ENCODE data around the gene ELMOD3. TPM values are rescaled to one million over a fixed set of nuclear protein-coding genes. Genes with fewer than 3 reads are reported as not detected.
"Not testable (repeated sequence)": the region's sequence is repeated elsewhere in the genome, so short reads cannot be mapped to it uniquely, and the experiment has no call there.

ELMOD3 gene
- total RNA-seq, 1 experiment from 2014 or later = 22.6 TPM

DNA sequence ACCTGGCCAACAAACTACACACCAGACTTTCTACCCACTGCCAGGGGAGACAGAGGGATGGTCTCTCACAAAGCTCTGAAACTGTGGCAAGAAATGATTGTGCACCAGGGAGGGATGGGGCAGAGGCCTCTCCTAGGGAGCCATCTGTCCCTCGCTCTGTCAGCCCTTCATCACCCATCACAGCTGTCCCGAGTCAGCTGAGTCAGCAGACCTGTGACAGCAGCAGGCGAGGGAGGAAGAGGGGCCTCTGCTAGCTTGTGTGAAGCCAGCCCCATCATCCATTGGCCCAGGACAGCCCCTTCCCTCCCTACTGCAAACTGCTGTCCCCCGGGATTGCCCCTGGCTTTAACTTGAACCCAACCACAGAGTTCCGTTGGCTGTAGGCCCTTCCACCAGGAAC lies 69.0 kb downstream of the ELMOD3 start:
- peak; percentile 80 for DNase-seq (ENCODE audit: low read depth)

DNA sequence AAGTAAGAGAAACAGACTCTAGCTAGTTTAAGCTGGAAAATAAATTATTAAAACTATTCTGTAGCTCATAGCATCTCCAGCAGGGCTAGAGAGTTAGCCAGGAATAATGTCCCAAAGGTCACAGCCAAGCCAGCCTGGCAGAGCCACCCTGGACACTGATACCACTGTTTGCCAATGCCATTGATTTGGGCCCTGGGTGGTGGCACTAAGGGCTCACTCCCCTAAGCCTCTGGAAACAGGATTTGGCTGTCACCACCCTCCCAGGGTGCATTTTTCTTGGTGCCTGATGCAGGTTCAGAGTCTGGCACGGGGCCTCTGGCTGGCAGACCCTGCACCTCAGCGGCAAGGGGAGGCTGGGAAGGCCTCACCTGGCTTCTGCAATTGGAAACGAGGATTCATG lies 71.0 kb downstream of the ELMOD3 start:
- no peak for DNase-seq (ENCODE audit: low read depth)

DNA sequence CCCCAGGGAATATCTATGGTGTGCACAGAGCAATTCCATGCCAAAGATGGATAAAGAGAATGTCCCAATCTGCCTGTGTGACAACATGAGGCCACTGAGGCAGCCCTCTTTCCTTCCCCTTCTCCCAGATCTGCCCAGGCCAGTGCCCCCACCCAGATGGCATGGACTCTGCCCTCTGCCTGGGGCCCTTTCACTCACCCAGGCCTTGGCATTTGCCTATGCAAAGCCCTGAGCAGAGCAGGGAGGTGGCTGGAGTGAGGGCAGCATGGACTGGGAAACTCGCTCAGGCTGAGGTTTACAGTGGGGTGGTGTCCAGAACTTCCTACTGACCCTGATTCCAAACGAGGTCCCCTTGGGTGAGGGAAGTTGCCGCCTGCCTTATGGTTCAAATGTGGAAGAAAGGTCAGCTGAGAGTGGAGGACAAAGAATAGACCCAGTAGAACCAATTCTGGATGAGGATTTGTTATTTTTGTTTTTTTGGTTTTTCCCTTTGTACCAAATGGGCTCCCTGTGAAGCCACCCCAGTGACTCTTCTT lies 72.8 kb downstream of the ELMOD3 start:
- DNase-seq (ENCODE audit: low read depth) = no peak

DNA sequence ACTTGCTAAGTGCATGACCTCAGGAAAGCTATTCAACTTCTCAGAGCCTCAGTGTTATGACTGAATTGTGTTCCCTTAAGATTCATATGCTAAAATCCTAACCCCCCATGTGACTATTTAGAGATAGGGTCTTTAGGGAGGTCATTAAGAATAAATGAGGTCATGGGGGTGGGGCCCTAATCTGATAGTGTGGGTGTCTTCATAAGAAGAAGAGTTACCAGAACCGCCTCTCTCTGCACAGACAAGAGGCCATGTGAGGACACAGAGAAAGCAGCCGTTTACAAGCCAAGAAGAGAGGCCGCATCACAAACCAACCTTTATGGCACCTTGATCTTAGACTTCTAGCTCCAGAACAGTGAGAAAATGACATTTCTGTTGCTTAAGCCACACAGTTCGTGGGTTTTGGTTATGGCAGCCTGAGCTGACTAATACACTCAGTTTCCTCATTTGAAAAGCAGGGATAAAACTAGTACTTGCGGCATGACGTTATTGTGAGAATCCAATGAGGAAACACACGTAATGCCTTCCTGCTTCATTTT lies 73.8 kb downstream of the ELMOD3 start:
- DNase-seq (ENCODE audit: low read depth) = no peak

DNA sequence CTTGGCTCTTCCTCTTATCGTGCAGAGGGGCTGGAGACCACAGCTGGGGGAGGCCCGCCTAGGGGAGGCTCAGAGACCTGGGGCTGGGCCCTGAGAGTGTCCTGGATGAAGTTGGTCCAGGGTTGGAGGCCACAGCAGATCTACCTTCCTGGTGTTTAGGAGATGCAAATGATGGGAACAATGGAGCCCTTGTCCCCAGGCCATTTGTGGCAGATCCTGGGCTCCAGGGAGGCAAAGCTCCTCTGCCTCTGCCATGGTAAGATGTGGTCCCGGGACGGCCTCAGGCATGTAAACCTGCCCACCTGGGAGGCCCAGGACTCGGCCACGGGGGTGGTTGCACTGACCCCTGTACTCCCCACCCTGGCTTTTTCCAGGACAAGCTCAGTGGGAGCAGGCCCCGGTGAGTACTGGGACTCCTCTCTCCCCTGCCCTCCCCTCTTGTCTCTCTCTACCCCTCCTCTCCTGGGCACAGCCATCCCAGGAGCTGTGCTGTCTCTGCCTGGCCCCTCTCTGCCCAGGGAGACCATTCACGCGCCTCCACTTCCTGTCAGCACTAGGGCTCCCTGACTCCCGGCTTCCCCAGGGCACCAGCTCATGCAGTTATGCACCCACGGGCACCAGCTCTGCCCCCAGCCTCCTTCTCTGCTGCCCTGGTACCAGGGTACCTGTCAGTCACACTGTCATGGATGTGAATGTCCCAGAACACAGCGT lies 74.8 kb downstream of the ELMOD3 start:
- DNase-seq (ENCODE audit: low read depth) = no peak

DNA sequence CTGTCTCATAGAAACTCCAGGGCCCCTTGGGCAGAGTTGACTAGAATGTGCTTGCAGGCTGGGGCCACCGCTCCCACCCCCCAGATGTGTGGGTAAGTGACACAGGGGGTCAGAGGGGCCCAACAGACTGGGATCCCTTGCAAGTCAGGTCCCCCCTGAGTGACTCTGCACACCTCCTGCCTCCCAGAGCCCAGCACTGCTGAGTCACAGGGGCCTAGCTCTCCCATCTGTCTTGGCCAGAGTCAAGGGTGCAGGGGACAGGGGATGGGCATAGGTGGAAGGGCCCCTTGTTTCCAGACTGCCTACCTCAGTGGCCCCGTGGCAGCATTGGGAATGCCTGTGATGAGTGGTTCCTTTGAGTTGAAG lies 75.3 kb downstream of the ELMOD3 start:
- DNase-seq (ENCODE audit: low read depth) = no peak

DNA sequence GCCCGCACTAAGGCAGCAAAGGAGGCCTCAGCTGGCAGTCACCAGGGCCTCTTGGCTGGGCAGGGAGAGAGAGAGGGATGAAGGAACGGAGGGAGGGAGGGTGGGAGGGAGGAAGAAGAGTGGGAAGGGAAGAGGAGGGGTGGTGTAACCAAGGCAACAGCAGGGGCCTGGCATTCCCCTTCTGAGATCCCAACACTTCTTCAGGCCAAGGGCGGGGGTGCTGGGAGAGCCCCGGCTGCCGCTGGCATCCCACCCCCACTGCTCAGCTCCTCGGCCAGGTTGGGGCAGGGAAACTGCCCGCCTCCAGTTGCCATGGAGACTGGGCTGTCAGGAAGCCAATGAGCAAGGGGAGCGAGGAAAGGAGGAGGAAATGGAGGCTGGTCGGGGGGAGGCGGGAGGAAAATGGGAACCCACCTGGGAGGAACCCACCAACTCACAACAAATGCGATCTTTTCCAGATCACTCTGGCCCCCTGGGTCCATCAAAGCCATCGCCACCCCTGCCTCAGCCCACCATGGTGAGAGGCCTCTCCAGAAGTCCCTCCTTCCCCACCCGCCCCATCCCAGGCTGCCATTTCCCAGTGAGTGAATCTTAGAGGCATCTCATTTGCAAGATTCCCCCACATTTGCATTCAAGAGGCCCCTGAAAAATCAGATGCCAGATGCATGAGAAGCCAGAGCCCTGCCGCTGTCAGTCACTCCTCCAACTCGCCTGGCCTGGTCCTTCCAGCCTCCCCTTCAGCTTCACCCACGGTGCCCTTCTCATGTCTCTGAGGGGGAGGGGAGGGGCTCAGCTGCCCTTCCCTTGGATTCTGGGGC lies 76.4 kb downstream of the ELMOD3 start:
- peak; percentile 93 for DNase-seq (ENCODE audit: low read depth)

DNA sequence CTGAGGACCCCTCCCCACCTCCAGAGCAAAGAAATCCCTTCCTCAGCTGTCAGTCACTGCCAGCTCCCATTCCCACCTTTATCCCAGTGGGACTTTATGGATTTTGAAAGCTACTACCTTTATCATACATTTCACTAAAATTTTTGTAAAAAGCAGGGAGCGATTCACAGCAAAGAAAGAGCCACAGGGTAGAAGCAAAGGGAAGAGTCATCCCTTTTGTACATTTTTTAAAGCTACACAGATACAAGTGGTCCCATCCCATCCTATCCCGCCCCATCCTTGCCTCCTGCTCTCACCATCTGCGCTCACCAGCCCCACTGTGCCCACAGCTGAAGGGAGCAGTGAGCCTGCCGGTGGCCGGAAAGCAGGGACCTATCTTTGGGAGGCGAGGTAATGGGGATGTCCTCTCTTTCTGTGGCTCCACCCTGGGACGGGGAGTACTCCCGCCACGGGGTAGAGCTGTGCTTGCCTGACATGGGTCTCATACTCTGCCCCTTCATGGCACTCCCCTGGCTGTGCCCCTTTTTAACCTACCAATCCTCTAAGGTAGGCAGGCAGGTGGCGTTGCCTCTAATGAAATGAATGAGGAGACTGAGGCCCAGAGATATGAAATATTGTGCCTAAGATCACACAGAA lies 77.1 kb downstream of the ELMOD3 start:
- peak; percentile 78 for DNase-seq (ENCODE audit: low read depth)

DNA sequence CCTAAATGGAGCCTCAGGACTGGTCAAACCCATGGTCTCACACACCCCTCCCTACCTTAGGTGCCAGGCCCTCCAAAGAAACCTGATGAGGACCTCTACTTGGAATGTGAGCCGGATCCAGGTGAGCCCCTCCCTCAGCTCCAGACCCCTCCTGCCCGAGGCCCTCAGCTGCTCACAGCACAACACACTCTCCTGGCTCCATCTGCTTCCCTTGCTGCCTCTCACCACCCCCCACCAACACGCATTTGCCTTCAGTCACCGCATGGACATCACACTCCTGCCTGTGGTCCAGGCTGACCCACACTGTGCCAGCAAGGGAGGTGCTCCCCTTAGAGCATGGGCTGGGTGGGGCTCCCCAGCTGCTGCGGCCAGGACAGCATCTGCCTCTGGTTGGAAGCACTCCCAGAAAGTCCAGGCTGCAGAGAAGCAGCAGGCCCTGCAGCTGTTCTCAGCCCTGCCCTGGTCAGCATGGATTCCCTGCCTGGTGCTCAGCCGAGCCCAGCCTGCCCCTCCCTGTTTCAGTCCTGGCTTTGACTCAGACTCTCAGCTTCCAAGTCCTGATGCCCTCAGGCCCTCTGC lies 79.0 kb downstream of the ELMOD3 start:
- DNase-seq (ENCODE audit: low read depth) = peak; percentile 100

DNA sequence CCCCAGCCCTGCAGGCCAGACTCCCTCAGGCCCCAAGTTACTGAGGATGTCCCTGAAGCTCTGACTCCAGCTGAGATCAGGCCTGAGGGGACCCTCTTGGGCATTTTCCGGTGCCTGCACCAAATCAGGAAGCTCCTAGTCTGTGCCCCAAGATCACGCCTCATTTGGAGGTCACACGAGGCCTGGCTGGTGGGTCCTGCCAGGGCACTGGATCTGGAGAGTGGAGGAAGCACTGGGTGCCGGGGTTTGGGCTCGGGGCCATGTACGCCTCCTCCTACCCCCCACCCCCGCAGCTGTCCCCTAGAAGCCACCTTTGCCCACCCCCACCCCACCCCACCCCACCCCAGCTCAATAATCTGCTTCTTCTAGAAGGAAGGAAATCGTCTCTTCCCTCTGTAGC lies 80.1 kb downstream of the ELMOD3 start:
- no peak for DNase-seq (ENCODE audit: low read depth)

DNA sequence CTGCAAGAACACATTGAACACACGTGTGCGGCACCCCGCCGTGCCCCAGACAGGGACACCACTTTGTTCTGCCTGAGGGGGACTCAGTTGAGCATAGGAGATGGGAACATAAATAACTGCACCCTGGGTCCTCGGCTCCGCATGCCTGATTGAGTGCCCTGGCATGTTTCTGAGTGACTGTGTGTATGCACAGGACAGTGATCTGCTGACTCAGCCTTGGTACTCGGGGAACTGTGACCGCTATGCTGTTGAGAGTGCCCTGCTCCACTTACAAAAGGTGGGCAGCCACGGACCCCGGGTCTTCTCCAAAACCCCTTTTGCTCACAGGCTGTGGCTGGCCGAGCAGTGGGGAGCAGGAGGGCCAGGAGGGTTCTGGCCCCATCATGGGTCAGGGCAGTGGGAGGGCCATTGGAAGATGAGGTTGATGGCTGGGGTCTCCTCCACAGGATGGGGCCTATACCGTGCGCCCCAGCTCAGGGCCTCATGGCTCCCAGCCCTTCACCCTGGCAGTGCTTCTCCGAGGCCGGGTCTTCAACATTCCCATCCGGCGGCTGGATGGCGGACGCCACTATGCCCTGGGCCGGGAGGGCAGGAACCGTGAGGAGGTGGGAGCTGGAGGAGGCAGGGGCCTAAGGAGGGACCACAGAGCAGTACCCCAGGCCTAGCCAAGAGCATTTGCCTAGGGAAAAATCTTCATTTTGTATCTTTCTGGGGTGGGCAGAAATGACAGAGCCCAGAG lies 80.8 kb downstream of the ELMOD3 start:
- no peak for DNase-seq (ENCODE audit: low read depth)

DNA sequence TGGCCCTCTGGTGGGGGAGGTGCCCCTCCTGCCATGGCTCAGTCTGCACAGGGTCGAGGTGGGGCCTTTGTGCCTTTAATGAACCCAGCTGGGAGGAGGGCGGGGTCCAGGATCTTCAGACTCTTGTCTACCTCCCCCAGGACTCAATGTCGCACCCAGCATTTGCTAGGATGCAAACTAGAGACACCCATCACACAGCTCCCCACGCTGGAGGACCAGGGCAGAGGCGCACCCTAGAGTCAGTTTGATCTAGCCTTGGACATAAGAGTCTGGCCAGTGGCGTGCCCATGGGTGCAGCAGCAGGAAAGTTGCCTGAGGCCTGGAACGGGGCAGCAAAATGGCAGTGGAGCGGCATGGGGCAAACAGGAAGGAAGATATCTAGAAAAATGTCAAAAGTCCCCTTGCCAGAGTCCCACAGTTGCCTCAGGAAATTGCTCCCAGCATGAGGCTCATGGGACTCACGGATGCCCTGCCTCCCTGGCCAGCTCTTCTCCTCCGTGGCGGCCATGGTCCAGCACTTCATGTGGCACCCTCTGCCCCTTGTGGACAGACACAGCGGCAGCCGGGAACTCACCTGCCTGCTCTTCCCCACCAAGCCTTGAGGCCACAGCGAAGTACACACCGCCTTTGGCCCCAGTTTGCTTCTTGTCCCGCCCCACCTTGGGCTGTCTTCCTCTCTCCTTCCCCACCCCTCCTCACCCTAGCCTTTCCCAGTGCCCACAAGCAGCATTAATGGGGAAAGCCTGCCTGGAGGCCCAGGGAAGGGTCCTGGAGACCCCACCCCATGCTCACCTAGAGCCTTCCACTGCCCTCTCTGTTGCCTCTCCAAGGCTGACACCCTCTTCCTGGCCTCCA lies 81.6 kb downstream of the ELMOD3 start:
- peak; percentile 46 for DNase-seq (ENCODE audit: low read depth)

DNA sequence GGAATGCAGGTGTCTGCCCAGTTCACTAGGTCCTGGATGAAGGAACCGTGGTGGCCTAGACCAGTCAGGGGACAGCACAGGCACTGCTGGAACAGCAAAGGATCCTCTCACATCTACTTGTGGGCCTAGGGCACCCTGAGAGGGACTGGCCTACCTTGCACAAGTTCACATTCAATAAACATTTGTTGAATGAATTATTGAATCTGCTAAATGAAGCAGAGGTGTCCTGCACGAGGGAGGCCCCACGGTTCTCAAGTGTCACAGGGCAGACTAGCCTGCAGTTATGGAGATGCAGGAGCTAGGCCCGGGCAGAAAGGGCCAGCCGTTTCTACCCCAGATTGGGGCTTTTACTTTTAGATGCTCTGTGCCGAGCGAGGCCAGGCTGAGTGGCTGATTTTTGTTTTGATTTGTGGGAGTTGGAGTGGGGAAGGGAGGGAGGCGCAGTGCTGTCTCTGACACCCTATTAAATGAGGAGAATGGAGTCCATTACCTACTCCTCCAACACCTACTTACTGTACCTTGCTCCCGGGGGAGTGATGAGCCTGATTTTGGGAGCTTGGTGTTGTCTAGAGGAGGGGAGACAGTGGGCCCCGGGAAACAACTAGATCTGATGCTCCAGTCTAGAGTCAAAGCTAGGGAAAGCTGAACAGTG lies 82.4 kb downstream of the ELMOD3 start:
- DNase-seq (ENCODE audit: low read depth) = peak; percentile 48

DNA sequence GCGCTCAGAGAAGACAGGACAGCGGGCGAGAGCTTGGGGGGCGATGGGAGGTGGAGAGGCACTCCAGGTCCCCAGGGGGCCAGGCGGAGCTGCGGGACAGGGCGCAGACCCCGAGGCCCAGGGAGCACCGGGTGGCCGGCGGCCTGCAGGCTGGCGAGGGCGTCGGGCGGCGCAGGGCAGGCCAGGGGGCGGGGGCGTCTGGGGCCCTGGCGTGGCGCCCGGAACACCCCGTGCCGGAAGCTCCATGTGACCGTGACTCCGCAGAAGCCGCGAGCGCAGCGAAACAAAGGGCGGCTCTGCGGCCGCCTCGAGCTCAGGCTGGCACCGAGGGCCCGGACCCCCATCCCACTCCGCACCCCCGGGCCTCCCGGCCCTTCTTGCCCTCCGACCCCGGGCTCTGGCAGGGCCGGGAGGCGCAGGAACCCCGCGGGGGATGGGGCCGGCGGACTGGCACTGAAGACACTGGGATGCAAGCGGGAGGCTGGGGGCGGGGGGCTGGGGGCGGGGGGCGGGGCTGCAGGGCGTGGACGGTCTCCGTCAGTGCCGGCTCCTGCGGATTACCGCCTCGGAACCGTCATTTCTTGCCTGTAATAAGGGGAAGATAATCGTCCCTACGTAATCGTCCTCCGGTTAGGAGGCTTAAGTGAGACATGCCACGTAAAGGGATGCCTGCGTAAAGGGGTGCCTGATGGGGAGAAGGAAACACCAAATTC lies 83.1 kb downstream of the ELMOD3 start:
- peak; percentile 91 for DNase-seq (ENCODE audit: low read depth)

DNA sequence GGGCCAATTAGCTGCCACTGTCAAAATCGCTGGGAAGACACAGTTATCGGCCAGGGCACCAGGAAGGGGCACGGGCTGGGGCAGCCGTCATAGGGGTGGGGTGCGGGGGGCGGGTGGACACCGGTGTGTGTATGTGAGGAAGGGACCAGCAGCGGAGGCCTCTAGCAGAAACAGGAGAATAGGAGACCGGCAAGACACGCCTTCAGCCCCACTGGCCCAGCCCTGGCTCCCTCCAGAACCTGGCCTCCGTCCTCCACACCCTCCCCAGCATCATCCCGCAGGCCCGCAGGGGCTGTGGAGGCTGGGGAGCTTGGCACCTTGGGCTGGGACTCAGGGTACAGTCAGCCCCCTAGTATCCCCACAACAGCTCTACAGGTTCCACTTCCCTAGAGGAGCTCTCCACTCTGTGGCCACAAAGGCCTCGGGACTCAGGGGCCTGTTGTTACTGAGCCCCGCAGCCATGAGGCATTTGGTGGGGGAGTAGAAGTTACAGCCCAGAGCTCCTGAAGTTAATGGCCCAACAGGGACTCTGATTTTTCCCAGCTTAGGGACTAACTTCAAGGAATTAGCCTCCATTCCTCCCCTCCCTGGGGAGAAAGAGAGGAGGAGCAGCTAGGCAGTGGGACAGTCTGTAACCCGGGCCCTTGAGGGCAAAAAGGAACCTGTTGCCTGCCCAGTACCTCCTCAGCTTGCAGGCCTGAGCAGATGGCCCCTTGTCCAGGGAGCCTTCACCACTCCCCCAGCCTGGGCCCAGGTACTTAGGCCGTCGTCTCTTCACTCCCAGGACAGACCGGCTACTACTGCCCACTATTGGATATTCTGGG lies 83.8 kb downstream of the ELMOD3 start:
- DNase-seq (ENCODE audit: low read depth) = no peak

DNA sequence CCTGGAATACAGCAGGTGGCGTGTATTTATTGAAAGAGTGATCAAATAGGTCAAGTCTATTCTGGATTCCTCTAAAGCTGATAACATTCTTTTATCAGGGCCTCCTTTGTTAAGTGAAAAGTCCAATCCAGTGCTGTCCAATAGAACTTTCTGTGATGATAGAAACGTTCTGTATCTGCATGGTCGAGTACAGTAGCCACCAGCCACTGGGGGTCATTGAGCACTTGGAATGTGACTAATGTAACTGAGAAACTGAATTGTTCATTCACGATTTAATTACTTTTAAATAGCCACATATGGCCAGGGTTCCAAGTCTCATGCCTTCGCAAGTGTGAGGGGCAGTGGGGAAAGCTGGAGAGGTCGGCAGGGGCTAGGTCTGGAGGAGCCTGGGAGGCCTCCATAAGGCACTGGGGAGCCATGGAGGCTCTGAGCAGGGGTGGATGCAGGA lies 84.5 kb downstream of the ELMOD3 start:
- DNase-seq (ENCODE audit: low read depth) = no peak

DNA sequence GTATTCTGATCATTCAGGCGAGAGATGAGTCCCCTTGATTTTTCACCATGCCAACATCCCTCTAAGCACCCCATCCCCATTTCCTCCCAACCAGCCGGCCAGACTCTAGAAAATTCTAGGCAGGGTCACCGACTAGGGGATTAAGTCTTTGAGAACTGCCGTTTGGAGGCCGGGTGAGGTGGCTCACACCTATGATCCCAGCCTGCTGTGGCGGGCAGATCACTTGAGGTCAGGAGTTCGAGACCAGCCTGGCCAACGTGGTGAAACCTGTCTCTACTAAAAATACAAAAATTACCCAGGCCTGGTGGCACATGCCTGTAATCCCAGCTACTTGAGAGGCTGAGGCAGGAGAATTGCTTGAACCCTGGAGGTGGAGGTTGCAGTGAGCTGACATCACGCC lies 85.0 kb downstream of the ELMOD3 start:
- not testable (repeated sequence) for DNase-seq (ENCODE audit: low read depth)

DNA sequence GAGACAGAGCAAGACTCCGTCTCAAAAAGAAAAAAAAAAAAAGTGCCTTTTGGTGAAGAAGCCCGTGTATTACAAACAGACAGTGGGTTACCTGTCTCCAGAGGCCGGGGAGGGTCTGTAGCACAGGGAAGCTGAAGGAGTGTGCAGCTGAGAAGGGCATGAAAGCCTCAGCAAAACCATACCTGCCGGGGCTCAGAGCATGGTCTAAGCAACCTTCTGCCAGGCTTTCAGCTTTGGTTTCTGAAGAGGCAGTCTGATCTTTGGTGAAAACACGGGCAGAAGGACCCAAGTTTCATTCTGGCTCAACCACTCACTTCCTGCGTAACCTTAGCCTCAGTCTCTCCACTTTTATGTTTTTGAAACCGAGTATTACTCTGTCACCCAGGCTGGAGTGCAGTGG lies 85.4 kb downstream of the ELMOD3 start:
- no peak for DNase-seq (ENCODE audit: low read depth)

All from LHCN-M2 (cell line).